Vagina (tissue), 2 donors: Measurements from ENCODE around the gene SELENOM. TPM values are rescaled to one million over a fixed set of nuclear protein-coding genes. Genes with fewer than 3 reads are reported as not detected.

Experiments used
- DNase-seq, 2 donors: peaks; one replicate each; pipeline ENCODE4 v3.0.0-alpha.2; 2017; ENCODE audit errors: extremely low spot score in 2 of 2
- H3K27ac ChIP-seq: fragments of 200-600 bp; sonication (generic); one replicate; pipeline ENCODE4 v1.5.1; 2019
- H3K27me3 ChIP-seq: fragments of 200-600 bp; sonication (generic); one replicate; pipeline ENCODE4 v1.5.1; 2019
- H3K36me3 ChIP-seq, 2 donors: fragments of 200-600 bp; sonication (generic); one replicate each; pipeline ENCODE4 v1.5.1; 2017 to 2019
- H3K4me1 ChIP-seq: fragments of 200-600 bp; sonication (generic); one replicate; pipeline ENCODE4 v1.5.1; 2019
- H3K4me3 ChIP-seq, 2 donors: fragments of 200-600 bp; sonication (generic); 1 replicate in 1 of 2; 2 replicates in 1 of 2; pipeline ENCODE4 v1.5.1; 2016 to 2019
- H3K9me3 ChIP-seq: fragments of 200-600 bp; sonication (generic); one replicate; pipeline ENCODE4 v1.5.1; 2019
- POLR2A ChIP-seq, 2 donors: fragments of 450-650 bp; IDR thresholded peaks; one replicate each; pipeline ENCODE4 v1.6.1; 2017; ENCODE audit warnings: antibody characterized with exemption in 2 of 2, mild to moderate bottlenecking in 2 of 2, moderate library complexity in 2 of 2
- POLR2AphosphoS5 ChIP-seq, 2 donors: sonication (generic); formaldehyde crosslinking; IDR thresholded peaks; one replicate each; pipeline ENCODE4 v1.9.0; 2017; ENCODE audit warnings: antibody characterized with exemption in 2 of 2, mild to moderate bottlenecking in 2 of 2, low read depth in 1 of 2; ENCODE audit not compliant: insufficient read depth in 1 of 2
- intact Hi-C: fragments of 100-400 bp; cut with DNase I; formaldehyde crosslinking; loops from one replicate; pipeline ENCODE4 v1.15.1; 2023
- total RNA-seq: library from RNA; depleted of rRNA; stranded (reverse); fragments of >200 nt; gene quantifications from one replicate; pipeline ENCODE4 v1.2.3, GENCODE V29; 2016
- TF ChIP-seq, protein P1 (sequence below), 3 experiments: fragments of 450-650 bp in 2 of 3; fragments of 200-600 bp in 1 of 3; sonication (generic) in 1 of 3; IDR thresholded peaks; one replicate each; pipeline ENCODE4 v1.5.1; 2017 to 2019; ENCODE audit warnings: antibody characterized with exemption in 3 of 3, mild to moderate bottlenecking in 2 of 3, moderate library complexity in 2 of 3

The SELENOM gene
- total RNA-seq, 1 donor from 2014 or later: 941 TPM

DNA sequence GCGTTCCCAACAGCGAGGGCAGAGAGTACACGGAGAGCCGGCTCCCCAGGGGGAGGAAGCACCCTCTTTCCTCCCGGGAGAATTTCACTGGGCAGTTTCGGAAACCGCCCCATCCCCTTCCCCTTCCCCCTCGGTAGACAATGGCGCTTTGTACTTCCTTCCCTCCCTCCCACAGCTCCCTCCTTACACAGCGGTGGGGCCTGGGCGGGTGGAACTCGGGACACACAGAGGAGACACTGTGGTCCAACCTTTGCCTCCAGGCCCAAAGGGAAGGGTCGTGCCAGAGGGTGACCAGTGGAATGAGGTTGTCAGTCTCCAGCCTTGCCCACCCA lies 21.9 kb downstream of the SELENOM start:
- no peak for TF ChIP-seq POLR2AphosphoS5 (IDR thresholded peaks at IDR 0.05; ENCODE audit: insufficient read depth in 1 of 2, low read depth in 1 of 2)
- no peak for TF ChIP-seq POLR2A (IDR thresholded peaks at IDR 0.05)
- TF ChIP-seq, protein P1, sequence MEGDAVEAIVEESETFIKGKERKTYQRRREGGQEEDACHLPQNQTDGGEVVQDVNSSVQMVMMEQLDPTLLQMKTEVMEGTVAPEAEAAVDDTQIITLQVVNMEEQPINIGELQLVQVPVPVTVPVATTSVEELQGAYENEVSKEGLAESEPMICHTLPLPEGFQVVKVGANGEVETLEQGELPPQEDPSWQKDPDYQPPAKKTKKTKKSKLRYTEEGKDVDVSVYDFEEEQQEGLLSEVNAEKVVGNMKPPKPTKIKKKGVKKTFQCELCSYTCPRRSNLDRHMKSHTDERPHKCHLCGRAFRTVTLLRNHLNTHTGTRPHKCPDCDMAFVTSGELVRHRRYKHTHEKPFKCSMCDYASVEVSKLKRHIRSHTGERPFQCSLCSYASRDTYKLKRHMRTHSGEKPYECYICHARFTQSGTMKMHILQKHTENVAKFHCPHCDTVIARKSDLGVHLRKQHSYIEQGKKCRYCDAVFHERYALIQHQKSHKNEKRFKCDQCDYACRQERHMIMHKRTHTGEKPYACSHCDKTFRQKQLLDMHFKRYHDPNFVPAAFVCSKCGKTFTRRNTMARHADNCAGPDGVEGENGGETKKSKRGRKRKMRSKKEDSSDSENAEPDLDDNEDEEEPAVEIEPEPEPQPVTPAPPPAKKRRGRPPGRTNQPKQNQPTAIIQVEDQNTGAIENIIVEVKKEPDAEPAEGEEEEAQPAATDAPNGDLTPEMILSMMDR (IDR thresholded peaks at IDR 0.05): no peak
- Histone ChIP-seq H3K4me3 (peak overlapping the region; percentile 64 to 90), H3K27me3 (no peaks in the 10 kb centered on the region), H3K27ac (peak overlapping the region; percentile 97), H3K9me3 (no peaks in the 10 kb centered on the region), H3K4me1 (peaks cover 75% of the 10 kb centered on the region), H3K36me3 (peaks cover 0 to 29% of the 10 kb centered on the region in 2 donors)
- no peak for DNase-seq
- intact Hi-C loops: loop anchor here (2.0 kb wide), 1 partner anchor 137 kb away; no protein-coding TSS in a partner anchor

DNA sequence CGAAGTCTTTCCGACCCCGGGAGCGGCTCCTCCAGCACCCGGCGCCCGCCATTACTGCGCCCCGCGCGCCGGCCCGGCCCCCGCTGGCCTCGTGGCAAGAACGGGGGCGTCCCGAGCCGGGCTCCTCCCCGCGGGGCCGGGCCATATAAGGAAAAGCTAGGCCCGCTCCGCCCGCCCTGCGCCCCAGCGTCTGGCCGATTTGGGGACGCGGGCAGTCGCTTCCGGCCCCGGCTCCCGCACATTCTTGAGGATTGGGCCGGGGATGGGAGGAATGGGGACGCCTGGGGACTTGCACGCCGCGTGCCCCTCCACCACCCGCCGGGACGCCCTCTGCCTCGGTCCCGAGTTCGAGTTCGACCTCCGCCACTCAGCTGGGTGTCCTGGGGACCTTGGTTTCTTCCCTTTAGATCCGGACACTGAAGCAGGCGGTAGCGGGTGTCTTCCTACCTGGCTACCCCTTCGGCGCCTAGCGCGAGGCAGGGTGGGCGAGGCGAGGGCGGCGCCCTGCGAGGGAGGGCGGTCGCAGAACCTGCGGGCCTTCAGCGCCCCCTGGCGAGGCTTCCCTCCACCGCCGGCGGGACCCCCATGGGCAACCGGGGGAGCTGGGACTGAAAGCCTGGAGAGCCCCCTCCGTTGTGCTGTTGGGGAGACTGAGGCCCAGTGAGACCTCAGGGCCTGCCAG lies 22.4 kb downstream of the SELENOM start:
- intact Hi-C loops: loop anchor here (1.0 to 5.0 kb wide), 3 partner anchors 43 to 136 kb away; partner anchors contain the start of gene TUG1
- Histone ChIP-seq H3K4me1 (peaks cover 75% of the 10 kb centered on the region), H3K36me3 (peaks cover 0 to 23% of the 10 kb centered on the region in 2 donors), H3K9me3 (no peaks in the 10 kb centered on the region), H3K4me3 (peak overlapping the region; percentile 64 to 90), H3K27me3 (no peaks in the 10 kb centered on the region), H3K27ac (peak overlapping the region; percentile 97)
- DNase-seq: no peak
- peak; percentile 17 to 87 for TF ChIP-seq POLR2AphosphoS5 (IDR thresholded peaks at IDR 0.05; ENCODE audit: insufficient read depth in 1 of 2, low read depth in 1 of 2)
- TF ChIP-seq POLR2A (IDR thresholded peaks at IDR 0.05): peak in 1 of 2 donors; percentile 64
- TF ChIP-seq, protein P1 (IDR thresholded peaks at IDR 0.05): peak; percentile 71 to 88 (median 88)

DNA sequence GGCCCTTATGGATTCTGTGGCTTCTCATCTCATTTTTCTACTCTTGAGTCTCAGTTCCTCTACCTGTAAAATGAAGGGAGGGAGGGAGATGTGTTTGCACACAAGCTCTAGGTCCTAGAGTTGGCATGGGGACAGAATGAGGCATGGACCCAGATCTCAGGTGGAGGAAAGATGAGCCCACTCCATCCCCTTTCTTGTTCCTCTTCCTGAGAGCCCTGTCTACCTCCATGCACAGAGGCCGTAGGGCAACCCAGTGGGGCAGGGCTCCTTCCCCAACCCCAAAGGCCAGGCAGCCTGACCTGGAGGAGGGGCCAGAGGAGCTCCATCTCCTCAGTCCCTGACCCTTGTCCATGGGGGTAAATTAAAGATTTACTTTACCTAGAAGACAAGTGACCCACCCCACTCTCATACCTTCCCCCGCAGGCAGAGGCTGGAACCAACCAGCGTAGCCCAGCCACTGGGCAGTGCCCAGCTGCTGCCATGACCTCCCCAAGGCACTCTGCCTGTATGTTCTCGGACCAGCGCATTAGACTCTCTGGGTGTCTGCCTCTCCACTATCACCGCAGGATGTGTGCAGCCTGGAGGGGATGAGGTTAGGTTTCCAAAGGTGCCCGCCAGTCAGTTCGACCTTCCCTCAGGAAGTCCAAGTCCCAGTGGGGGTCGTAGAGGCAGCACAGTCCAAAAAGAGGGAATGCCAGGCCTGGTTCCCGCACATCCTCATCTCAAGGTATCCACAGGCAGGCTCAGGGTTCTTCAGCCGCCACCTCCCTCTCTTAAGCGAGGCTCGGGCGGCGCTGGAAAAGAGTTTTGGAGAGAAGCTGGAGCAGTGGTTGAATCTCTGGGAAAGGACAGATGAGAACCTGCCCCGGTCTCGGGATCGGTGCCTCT lies 23.2 kb downstream of the SELENOM start:
- Histone ChIP-seq H3K9me3 (no peaks in the 10 kb centered on the region), H3K36me3 (peaks cover 0 to 16% of the 10 kb centered on the region in 2 donors), H3K4me1 (peaks cover 67% of the 10 kb centered on the region), H3K27me3 (no peaks in the 10 kb centered on the region), H3K4me3 (peak overlapping the region; percentile 64 to 90), H3K27ac (peak overlapping the region; percentile 97)
- intact Hi-C loops: loop anchor here (1.0 to 5.0 kb wide), 3 partner anchors 42 to 135 kb away; partner anchors contain the start of gene TUG1
- TF ChIP-seq, protein P1 (IDR thresholded peaks at IDR 0.05): no peak
- TF ChIP-seq POLR2A (IDR thresholded peaks at IDR 0.05) (no peak), POLR2AphosphoS5 (IDR thresholded peaks at IDR 0.05; ENCODE audit: insufficient read depth in 1 of 2, low read depth in 1 of 2) (no peak)
- DNase-seq: no peak

DNA sequence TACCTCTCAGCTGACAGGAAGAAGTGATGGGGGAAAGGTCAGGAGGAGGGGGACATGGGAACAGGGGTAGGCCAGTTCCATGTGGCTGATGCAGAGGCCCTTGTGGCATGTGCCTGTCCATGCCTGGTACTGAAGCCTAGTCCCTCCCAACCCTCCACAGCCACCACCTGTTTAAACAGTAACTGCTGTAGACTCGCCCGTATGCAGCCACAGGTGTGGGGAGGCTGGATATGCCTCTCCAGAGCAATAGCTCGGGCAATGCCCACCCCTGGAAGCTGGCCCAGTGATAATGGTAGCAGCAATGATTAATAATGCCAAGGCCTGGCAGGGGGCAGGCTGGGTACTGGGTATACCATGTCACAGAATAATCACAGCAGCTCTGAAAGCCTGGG lies 24.0 kb downstream of the SELENOM start:
- intact Hi-C loops: loop anchor here (5.0 kb wide), 1 partner anchor 41 kb away; no protein-coding TSS in a partner anchor
- Histone ChIP-seq H3K27ac (peak overlapping the region; percentile 97), H3K27me3 (no peaks in the 10 kb centered on the region), H3K9me3 (no peaks in the 10 kb centered on the region), H3K36me3 (peaks cover 0 to 8% of the 10 kb centered on the region in 2 donors), H3K4me3 (peak overlapping the region; percentile 64 to 90), H3K4me1 (peaks cover 62% of the 10 kb centered on the region)
- TF ChIP-seq POLR2A (IDR thresholded peaks at IDR 0.05) (no peak), POLR2AphosphoS5 (IDR thresholded peaks at IDR 0.05; ENCODE audit: insufficient read depth in 1 of 2, low read depth in 1 of 2) (no peak)
- TF ChIP-seq, protein P1 (IDR thresholded peaks at IDR 0.05): no peak
- DNase-seq: no peak
